Liver (tissue), 9 donors: ENCODE data around the gene MEOX2. TPM values are rescaled to one million over a fixed set of nuclear protein-coding genes. Genes with fewer than 3 reads are reported as not detected.

Experiments used
- DNase-seq: peaks from one replicate; pipeline ENCODE4 v3.0.0-alpha.2; 2017; ENCODE audit warnings: low spot score
- H3K27ac ChIP-seq, 2 donors: one replicate each; pipeline ENCODE4 v1.7.0; 2013; ENCODE audit warnings: inconsistent platforms in 2 of 2, low read length in 2 of 2, control low read depth in 1 of 2, low read depth in 1 of 2, mild to moderate bottlenecking in 1 of 2
- H3K27me3 ChIP-seq, 4 donors: one replicate each; pipeline versions ENCODE4 v1.6.1 to v1.7.0; 2013; ENCODE audit warnings: low read length in 3 of 4, inconsistent platforms in 1 of 4, mild to moderate bottlenecking in 1 of 4, moderate library complexity in 1 of 4; ENCODE audit not compliant: control insufficient read depth in 4 of 4, insufficient read depth in 4 of 4
- H3K36me3 ChIP-seq, 4 donors: one replicate each; pipeline versions ENCODE4 v1.6.1 to v1.7.0; 2013; ENCODE audit warnings: low read length in 3 of 4, mild to moderate bottlenecking in 3 of 4, low read depth in 1 of 4, moderate library complexity in 1 of 4; ENCODE audit not compliant: control insufficient read depth in 4 of 4, insufficient read depth in 3 of 4
- H3K4me1 ChIP-seq, 4 donors: one replicate each; pipeline versions ENCODE4 v1.6.1 to v1.7.0; 2013; ENCODE audit warnings: low read length in 3 of 4, mild to moderate bottlenecking in 3 of 4, moderate library complexity in 1 of 4; ENCODE audit not compliant: control insufficient read depth in 4 of 4, insufficient read depth in 4 of 4
- H3K4me3 ChIP-seq, 3 donors: one replicate each; pipeline versions ENCODE4 v1.6.1 to v1.7.0; 2013; ENCODE audit warnings: low read length in 3 of 3, control low read depth in 1 of 3, low read depth in 1 of 3, mild to moderate bottlenecking in 1 of 3
- H3K9ac ChIP-seq, 2 donors: one replicate each; pipeline ENCODE4 v1.7.0; 2013; ENCODE audit warnings: low read length in 2 of 2, mild to moderate bottlenecking in 2 of 2, moderate library complexity in 2 of 2, control low read depth in 1 of 2, low read depth in 1 of 2
- H3K9me3 ChIP-seq, 4 donors: one replicate each; pipeline versions ENCODE4 v1.6.1 to v1.7.0; 2013; ENCODE audit warnings: low read length in 3 of 4; ENCODE audit not compliant: control insufficient read depth in 4 of 4
- ATF3 ChIP-seq: IDR thresholded peaks from 2 replicates; pipeline ENCODE4 v1.6.1; 2016; ENCODE audit warnings: antibody characterized with exemption
- EGR1 ChIP-seq, 2 donors: IDR thresholded peaks; 2 replicates each; pipeline ENCODE4 v1.6.1; 2016 to 2018; ENCODE audit warnings: antibody characterized with exemption in 2 of 2, low read depth in 2 of 2
- FOXA1 ChIP-seq: IDR thresholded peaks from 2 replicates; pipeline ENCODE4 v1.6.1; 2016; ENCODE audit warnings: antibody characterized with exemption
- FOXA2 ChIP-seq: IDR thresholded peaks from 2 replicates; pipeline ENCODE4 v1.6.1; 2016; ENCODE audit warnings: antibody characterized with exemption
- GABPA ChIP-seq, 2 donors: IDR thresholded peaks in 1 of 2; conservative IDR thresholded peaks in 1 of 2; 2 replicates each; pipeline ENCODE4 v1.6.1; 2016; ENCODE audit warnings: antibody characterized with exemption in 2 of 2, mild to moderate bottlenecking in 1 of 2, moderate library complexity in 1 of 2
- HNF4A ChIP-seq, 2 donors: conservative IDR thresholded peaks; 2 replicates each; pipeline ENCODE4 v1.6.1; 2016; ENCODE audit warnings: antibody characterized with exemption in 2 of 2, mild to moderate bottlenecking in 2 of 2
- HNF4G ChIP-seq: IDR thresholded peaks from 2 replicates; pipeline ENCODE4 v1.6.1; 2016; ENCODE audit warnings: antibody characterized with exemption
- JUND ChIP-seq, 2 donors: IDR thresholded peaks; 2 replicates each; pipeline ENCODE4 v1.6.1; 2016; ENCODE audit warnings: antibody characterized with exemption in 2 of 2
- MAX ChIP-seq: IDR thresholded peaks from 2 replicates; pipeline ENCODE4 v1.6.1; 2016; ENCODE audit warnings: antibody characterized with exemption
- RAD21 ChIP-seq, 2 donors: IDR thresholded peaks; 2 replicates each; pipeline ENCODE4 v1.6.1; 2016; ENCODE audit warnings: antibody characterized with exemption in 2 of 2, mild to moderate bottlenecking in 2 of 2
- REST ChIP-seq: IDR thresholded peaks from 2 replicates; pipeline ENCODE4 v1.6.1; 2016; ENCODE audit warnings: antibody characterized with exemption, mild to moderate bottlenecking
- RXRA ChIP-seq, 2 donors: IDR thresholded peaks; 2 replicates each; pipeline ENCODE4 v1.6.1; 2017 to 2018; ENCODE audit warnings: antibody characterized with exemption in 2 of 2, mild to moderate bottlenecking in 1 of 2
- TAF1 ChIP-seq: conservative IDR thresholded peaks from 2 replicates; pipeline ENCODE4 v1.6.1; 2016; ENCODE audit warnings: antibody characterized with exemption, mild to moderate bottlenecking
- YY1 ChIP-seq: IDR thresholded peaks from 2 replicates; pipeline ENCODE4 v1.6.1; 2016; ENCODE audit warnings: antibody characterized with exemption, mild to moderate bottlenecking
- WGBS: extraction: QIAGEN DNeasy Blood & Tissue Kit; methylation state at CpG from one replicate; pipeline ENCODE4 v1.1.7; 2013; 5-methylcytosine and 5-hydroxymethylcytosine counted together
- polyA plus RNA-seq, 2 donors: library from polyadenylated mRNA; stranded (reverse) in 1 of 2; unstranded in 1 of 2; fragments of 200-250 nt in 1 of 2; fragments of >200 nt in 1 of 2; fragmentation: Nextera tagmentation in 1 of 2; extraction: Ambion mirVana in 1 of 2; gene quantifications; one replicate each; pipeline versions ENCODE4 v1.2.1 to v1.2.3, GENCODE V29; 2013 to 2015
- total RNA-seq, 2 donors: library from RNA; depleted of rRNA; stranded (reverse); fragments of >200 nt; gene quantifications; one replicate each; pipeline ENCODE4 v1.2.3, GENCODE V29; 2014
- TF ChIP-seq, protein P1 (sequence below): IDR thresholded peaks from 2 replicates; pipeline ENCODE4 v1.6.1; 2016; ENCODE audit warnings: antibody characterized with exemption
- donor health status: healthy.
- donor health status: healthy.
- donor health status: healthy.
- donor health status: healthy.
- donor health status: healthy.

The MEOX2 gene
- total and polyA plus RNA-seq, 4 donors: 0.32 to 0.70 (median 0.47) TPM

DNA sequence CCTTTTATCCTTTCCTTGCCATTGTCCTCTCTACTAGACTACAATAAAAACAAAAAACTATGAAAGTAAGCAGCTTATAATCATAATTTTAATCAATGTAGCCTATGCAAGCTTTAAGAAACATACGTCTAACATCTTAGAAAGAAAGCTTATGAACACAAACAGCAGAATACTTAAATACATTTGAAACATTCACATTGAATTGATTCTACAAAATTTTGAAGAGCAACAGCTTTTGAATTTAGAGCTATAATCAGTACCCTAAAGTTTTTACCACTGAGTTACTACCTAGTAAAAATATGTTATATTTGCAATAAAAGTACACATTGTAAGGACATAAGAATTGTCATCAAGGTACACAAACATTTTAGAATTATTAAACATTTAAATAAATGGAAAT is 7.2 kb downstream of the MEOX2 start:
- H3K4me3 ChIP-seq: no peak overlapping the region
- WGBS: 97% methylated on average over 1 of the region's 1 CpG
- TF ChIP-seq FOXA2: no peak
- no peak for TF ChIP-seq EGR1 (IDR thresholded peaks at IDR 0.05; ENCODE audit: low read depth in 2 of 2)
- no peak for TF ChIP-seq ATF3
- TF ChIP-seq HNF4G: no peak
- TF ChIP-seq REST: no peak
- no peak for TF ChIP-seq HNF4A (conservative IDR thresholded peaks at IDR 0.05)
- TF ChIP-seq YY1: no peak
- H3K9me3 ChIP-seq: no peaks in the 10 kb centered on the region
- no peak for DNase-seq
- no peaks in the 10 kb centered on the region for H3K4me1 ChIP-seq
- no peak overlapping the region for H3K9ac ChIP-seq
- H3K36me3 ChIP-seq: no peaks in the 10 kb centered on the region
- no peaks in the 10 kb centered on the region for H3K27me3 ChIP-seq
- no peak overlapping the region for H3K27ac ChIP-seq

- H3K36me3 ChIP-seq: no peaks in the 10 kb centered on the region
- no peaks in the 10 kb centered on the region for H3K27me3 ChIP-seq
- no peak overlapping the region for H3K27ac ChIP-seq
- H3K4me3 ChIP-seq: no peak overlapping the region
- 94% methylated on average over 3 of the region's 3 CpGs for WGBS
- TF ChIP-seq, protein P1, sequence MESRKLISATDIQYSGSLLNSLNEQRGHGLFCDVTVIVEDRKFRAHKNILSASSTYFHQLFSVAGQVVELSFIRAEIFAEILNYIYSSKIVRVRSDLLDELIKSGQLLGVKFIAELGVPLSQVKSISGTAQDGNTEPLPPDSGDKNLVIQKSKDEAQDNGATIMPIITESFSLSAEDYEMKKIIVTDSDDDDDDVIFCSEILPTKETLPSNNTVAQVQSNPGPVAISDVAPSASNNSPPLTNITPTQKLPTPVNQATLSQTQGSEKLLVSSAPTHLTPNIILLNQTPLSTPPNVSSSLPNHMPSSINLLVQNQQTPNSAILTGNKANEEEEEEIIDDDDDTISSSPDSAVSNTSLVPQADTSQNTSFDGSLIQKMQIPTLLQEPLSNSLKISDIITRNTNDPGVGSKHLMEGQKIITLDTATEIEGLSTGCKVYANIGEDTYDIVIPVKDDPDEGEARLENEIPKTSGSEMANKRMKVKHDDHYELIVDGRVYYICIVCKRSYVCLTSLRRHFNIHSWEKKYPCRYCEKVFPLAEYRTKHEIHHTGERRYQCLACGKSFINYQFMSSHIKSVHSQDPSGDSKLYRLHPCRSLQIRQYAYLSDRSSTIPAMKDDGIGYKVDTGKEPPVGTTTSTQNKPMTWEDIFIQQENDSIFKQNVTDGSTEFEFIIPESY: no peak
- TF ChIP-seq GABPA (IDR thresholded peaks at IDR 0.05 in 1 of 2, conservative IDR thresholded peaks at IDR 0.05 in 1 of 2) (no peak), MAX (no peak), RXRA (IDR thresholded peaks at IDR 0.05) (no peak), FOXA1 (no peak), RAD21 (IDR thresholded peaks at IDR 0.05) (no peak), JUND (IDR thresholded peaks at IDR 0.05) (no peak), TAF1 (no peak)
- no peaks in the 10 kb centered on the region for H3K4me1 ChIP-seq
- no peak overlapping the region for H3K9ac ChIP-seq
- DNase-seq: no peak
- H3K9me3 ChIP-seq: no peaks in the 10 kb centered on the region
Observed at GRCh38 chr7:15678653-15679052, 7.8 kb downstream of the MEOX2 start.
